IgD-negative memory B cell (primary cell): ENCODE data around the gene FXYD6. TPM values are rescaled to one million over a fixed set of nuclear protein-coding genes. Genes with fewer than 3 reads are reported as not detected.

Experiments
- H3K27ac Mint-ChIP-seq, 3 donors: one replicate each; pipeline ENCODE4 v1.8.0; 2020 to 2022; ENCODE audit warnings: mild to moderate bottlenecking in 3 of 3, mixed read lengths in 3 of 3, moderate library complexity in 1 of 3
- H3K27me3 Mint-ChIP-seq: one replicate; pipeline ENCODE4 v1.8.0; 2021; ENCODE audit warnings: mixed read lengths
- H3K36me3 Mint-ChIP-seq: one replicate; pipeline ENCODE4 v1.8.0; 2020; ENCODE audit warnings: mild to moderate bottlenecking, mixed read lengths
- H3K4me1 Mint-ChIP-seq, 3 donors: one replicate each; pipeline ENCODE4 v1.8.0; 2020 to 2022; ENCODE audit warnings: mixed read lengths in 3 of 3, mild to moderate bottlenecking in 1 of 3
- H3K4me3 Mint-ChIP-seq, 4 donors: one replicate each; pipeline ENCODE4 v1.8.0; 2020 to 2022; ENCODE audit warnings: mild to moderate bottlenecking in 4 of 4, mixed read lengths in 4 of 4, moderate library complexity in 3 of 4
- H3K9me3 Mint-ChIP-seq, 3 donors: one replicate each; pipeline ENCODE4 v1.8.0; 2020 to 2021; ENCODE audit warnings: mixed read lengths in 3 of 3, mild to moderate bottlenecking in 1 of 3
- polyA plus RNA-seq: library from polyadenylated mRNA; unstranded; fragments of 300-500 nt; fragmentation: Illumina TruSeq; gene quantifications from one replicate; pipeline ENCODE4 v1.2.3, GENCODE V29; 2021

FXYD6 gene
- polyA plus RNA-seq, 1 donor from 2014 or later: not detected

GRCh38 chr11:117859061-117859460 lies 17.4 kb downstream of the FXYD6 start:
- Mint-ChIP-seq H3K4me1 (no peaks in the 10 kb centered on the region), H3K27ac (no peak overlapping the region), H3K4me3 (no peak overlapping the region), H3K27me3 (peaks cover 4% of the 10 kb centered on the region), H3K9me3 (peaks cover 0 to 3% (median 0%) of the 10 kb centered on the region in 3 donors), H3K36me3 (peaks cover 4% of the 10 kb centered on the region)

GRCh38 chr11:117857734-117858414 lies 18.6 kb downstream of the FXYD6 start:
- no peak overlapping the region for H3K27ac Mint-ChIP-seq
- H3K4me1 Mint-ChIP-seq: no peaks in the 10 kb centered on the region
- H3K27me3 Mint-ChIP-seq: peaks cover 8% of the 10 kb centered on the region
- peaks cover 4% of the 10 kb centered on the region for H3K36me3 Mint-ChIP-seq
- peaks cover 0 to 4% (median 2%) of the 10 kb centered on the region in 3 donors for H3K9me3 Mint-ChIP-seq
- peak overlapping the region in 1 of 4 donors; percentile 33 for H3K4me3 Mint-ChIP-seq

GRCh38 chr11:117855912-117856651 lies 20.4 kb downstream of the FXYD6 start:
- no peaks in the 10 kb centered on the region for H3K4me1 Mint-ChIP-seq
- peaks cover 0 to 7% (median 7%) of the 10 kb centered on the region in 3 donors for H3K9me3 Mint-ChIP-seq
- no peak overlapping the region for H3K27ac Mint-ChIP-seq
- H3K4me3 Mint-ChIP-seq: no peak overlapping the region
- H3K27me3 Mint-ChIP-seq: peaks cover 11% of the 10 kb centered on the region
- peaks cover 6% of the 10 kb centered on the region for H3K36me3 Mint-ChIP-seq

- Mint-ChIP-seq H3K4me1 (no peaks in the 10 kb centered on the region), H3K4me3 (no peak overlapping the region), H3K9me3 (peaks cover 0 to 7% (median 7%) of the 10 kb centered on the region in 3 donors), H3K36me3 (peaks cover 6% of the 10 kb centered on the region), H3K27me3 (peaks cover 11% of the 10 kb centered on the region), H3K27ac (no peak overlapping the region)
Measured at GRCh38 chr11:117855186-117855845, 21.1 kb downstream of the FXYD6 start.

- H3K4me3 Mint-ChIP-seq: peak overlapping the region in 1 of 4 donors; percentile 29
- no peak overlapping the region for H3K27ac Mint-ChIP-seq
- peaks cover 13% of the 10 kb centered on the region for H3K27me3 Mint-ChIP-seq
- peaks cover 0 to 7% (median 7%) of the 10 kb centered on the region in 3 donors for H3K9me3 Mint-ChIP-seq
- H3K4me1 Mint-ChIP-seq: no peaks in the 10 kb centered on the region
- peaks cover 6% of the 10 kb centered on the region for H3K36me3 Mint-ChIP-seq
Measured at GRCh38 chr11:117852309-117852708, 24.1 kb downstream of the FXYD6 start.

- H3K27me3 Mint-ChIP-seq: peaks cover 13% of the 10 kb centered on the region
- H3K4me1 Mint-ChIP-seq: no peaks in the 10 kb centered on the region
- no peak overlapping the region for H3K4me3 Mint-ChIP-seq
- H3K27ac Mint-ChIP-seq: no peak overlapping the region
- peaks cover 3% of the 10 kb centered on the region for H3K36me3 Mint-ChIP-seq
- H3K9me3 Mint-ChIP-seq: peaks cover 0 to 7% (median 7%) of the 10 kb centered on the region in 3 donors
Measured at GRCh38 chr11:117851852-117852251, 24.6 kb downstream of the FXYD6 start.

GRCh38 chr11:117851106-117851505 lies 25.4 kb downstream of the FXYD6 start:
- H3K27me3 Mint-ChIP-seq: peaks cover 13% of the 10 kb centered on the region
- H3K36me3 Mint-ChIP-seq: peaks cover 3% of the 10 kb centered on the region
- H3K4me3 Mint-ChIP-seq: no peak overlapping the region
- no peak overlapping the region for H3K27ac Mint-ChIP-seq
- H3K4me1 Mint-ChIP-seq: no peaks in the 10 kb centered on the region
- H3K9me3 Mint-ChIP-seq: peaks cover 0 to 7% (median 7%) of the 10 kb centered on the region in 3 donors

GRCh38 chr11:117849781-117850414 lies 26.6 kb downstream of the FXYD6 start:
- H3K4me3 Mint-ChIP-seq: no peak overlapping the region
- no peak overlapping the region for H3K27ac Mint-ChIP-seq
- peaks cover 3% of the 10 kb centered on the region for H3K36me3 Mint-ChIP-seq
- no peaks in the 10 kb centered on the region for H3K4me1 Mint-ChIP-seq
- H3K27me3 Mint-ChIP-seq: peaks cover 9% of the 10 kb centered on the region
- H3K9me3 Mint-ChIP-seq: peaks cover 0 to 7% (median 7%) of the 10 kb centered on the region in 3 donors

GRCh38 chr11:117843666-117844484 lies 32.6 kb downstream of the FXYD6 start:
- H3K27ac Mint-ChIP-seq: no peak overlapping the region
- H3K9me3 Mint-ChIP-seq: no peaks in the 10 kb centered on the region
- H3K4me1 Mint-ChIP-seq: no peaks in the 10 kb centered on the region
- H3K27me3 Mint-ChIP-seq: peaks cover 6% of the 10 kb centered on the region
- no peaks in the 10 kb centered on the region for H3K36me3 Mint-ChIP-seq
- no peak overlapping the region for H3K4me3 Mint-ChIP-seq

GRCh38 chr11:117842131-117842941 lies 34.1 kb downstream of the FXYD6 start:
- Mint-ChIP-seq H3K4me3 (no peak overlapping the region), H3K4me1 (no peaks in the 10 kb centered on the region), H3K27me3 (peaks cover 4% of the 10 kb centered on the region), H3K27ac (no peak overlapping the region), H3K9me3 (no peaks in the 10 kb centered on the region), H3K36me3 (no peaks in the 10 kb centered on the region)

- no peaks in the 10 kb centered on the region for H3K4me1 Mint-ChIP-seq
- H3K27ac Mint-ChIP-seq: no peak overlapping the region
- H3K27me3 Mint-ChIP-seq: peaks cover 10% of the 10 kb centered on the region
- no peaks in the 10 kb centered on the region for H3K36me3 Mint-ChIP-seq
- H3K4me3 Mint-ChIP-seq: no peak overlapping the region
- H3K9me3 Mint-ChIP-seq: no peaks in the 10 kb centered on the region
Measured at GRCh38 chr11:117841551-117842031, 34.9 kb downstream of the FXYD6 start.

GRCh38 chr11:117840881-117841550 lies 35.4 kb downstream of the FXYD6 start:
- Mint-ChIP-seq H3K9me3 (no peaks in the 10 kb centered on the region), H3K4me3 (no peak overlapping the region), H3K4me1 (no peaks in the 10 kb centered on the region), H3K27ac (no peak overlapping the region), H3K36me3 (no peaks in the 10 kb centered on the region), H3K27me3 (peaks cover 11% of the 10 kb centered on the region)
